LNCAP (cell line): Measurements from ENCODE around the gene OPRL1.

ENCODE experiments used
- TF ChIP-seq, protein P1 (sequence below): fragments of 450-650 bp; IDR thresholded peaks from 2 replicates; pipeline ENCODE4 v1.5.1; 2017; ENCODE audit warnings: mild to moderate bottlenecking

OPRL1 gene

DNA sequence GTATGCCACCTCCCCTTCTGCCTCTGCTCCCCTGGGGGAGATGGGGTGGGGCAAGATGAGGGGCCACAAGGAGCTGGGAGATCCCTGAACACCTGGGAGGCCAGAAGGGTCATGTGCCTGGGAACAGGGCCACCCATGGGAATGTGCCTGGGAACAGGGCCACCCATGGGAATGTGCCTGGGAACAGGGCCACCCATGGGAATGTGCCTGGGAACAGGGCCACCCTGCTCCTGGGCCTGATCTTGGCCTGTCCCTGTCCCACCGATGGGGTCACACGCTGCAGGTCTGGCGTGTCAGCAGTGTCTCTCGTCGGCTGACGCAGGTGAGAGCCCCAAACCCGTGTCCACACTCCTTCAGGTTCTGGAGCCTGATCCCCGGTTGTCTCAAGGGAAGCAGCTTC, 4.9 kb upstream of the OPRL1 start:
- TF ChIP-seq, protein P1, sequence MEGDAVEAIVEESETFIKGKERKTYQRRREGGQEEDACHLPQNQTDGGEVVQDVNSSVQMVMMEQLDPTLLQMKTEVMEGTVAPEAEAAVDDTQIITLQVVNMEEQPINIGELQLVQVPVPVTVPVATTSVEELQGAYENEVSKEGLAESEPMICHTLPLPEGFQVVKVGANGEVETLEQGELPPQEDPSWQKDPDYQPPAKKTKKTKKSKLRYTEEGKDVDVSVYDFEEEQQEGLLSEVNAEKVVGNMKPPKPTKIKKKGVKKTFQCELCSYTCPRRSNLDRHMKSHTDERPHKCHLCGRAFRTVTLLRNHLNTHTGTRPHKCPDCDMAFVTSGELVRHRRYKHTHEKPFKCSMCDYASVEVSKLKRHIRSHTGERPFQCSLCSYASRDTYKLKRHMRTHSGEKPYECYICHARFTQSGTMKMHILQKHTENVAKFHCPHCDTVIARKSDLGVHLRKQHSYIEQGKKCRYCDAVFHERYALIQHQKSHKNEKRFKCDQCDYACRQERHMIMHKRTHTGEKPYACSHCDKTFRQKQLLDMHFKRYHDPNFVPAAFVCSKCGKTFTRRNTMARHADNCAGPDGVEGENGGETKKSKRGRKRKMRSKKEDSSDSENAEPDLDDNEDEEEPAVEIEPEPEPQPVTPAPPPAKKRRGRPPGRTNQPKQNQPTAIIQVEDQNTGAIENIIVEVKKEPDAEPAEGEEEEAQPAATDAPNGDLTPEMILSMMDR: no peak

- TF ChIP-seq, protein P1: no peak
Measured at GRCh38 chr20:64075556-64075955, 4.3 kb upstream of the OPRL1 start.

- TF ChIP-seq, protein P1: no peak
Measured at GRCh38 chr20:64076061-64076997, 3.6 kb upstream of the OPRL1 start.

GRCh38 chr20:64077094-64077493, 2.8 kb upstream of the OPRL1 start:
- TF ChIP-seq, protein P1: no peak

DNA sequence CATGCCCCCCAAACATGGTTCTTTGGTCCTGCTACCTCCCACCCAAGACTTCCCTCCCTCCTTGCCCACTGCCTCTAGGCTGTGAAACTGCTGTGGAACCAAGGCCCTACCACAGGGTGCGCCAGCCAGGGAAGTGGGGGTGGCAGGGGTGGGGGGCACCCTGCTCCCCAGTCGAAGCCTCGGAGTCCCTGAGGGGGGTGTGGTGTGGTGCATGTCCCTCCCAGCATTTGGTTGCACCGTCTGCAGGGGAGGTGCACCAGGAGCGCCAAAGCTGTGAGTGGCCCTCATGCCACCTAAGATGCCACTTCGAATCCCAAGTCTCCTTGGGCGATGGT, 2.4 kb upstream of the OPRL1 start:
- TF ChIP-seq, protein P1: no peak

GRCh38 chr20:64077876-64078551, 1.9 kb upstream of the OPRL1 start:
- TF ChIP-seq, protein P1: no peak

DNA sequence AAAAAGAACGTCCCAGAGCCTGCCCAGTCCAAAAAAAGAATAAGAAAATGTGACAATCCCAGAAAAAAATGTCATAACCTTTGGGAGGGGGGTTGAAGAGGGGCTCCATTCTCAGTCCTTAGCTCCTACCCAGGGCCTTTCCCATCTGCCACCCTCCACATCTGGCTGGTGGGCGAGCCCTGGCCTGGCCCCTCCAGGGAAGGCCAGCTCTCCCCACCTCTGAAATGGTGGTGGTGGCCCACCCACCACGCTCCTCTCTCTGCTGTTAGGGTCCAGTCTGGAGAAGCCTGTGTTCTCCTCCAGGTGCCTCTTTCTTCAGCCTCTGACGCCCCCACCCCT, 979 bp upstream of the OPRL1 start:
- TF ChIP-seq, protein P1: no peak
